Ovary (tissue), 9 donors: Measurements from ENCODE around the gene MYO1B. TPM values are rescaled to one million over a fixed set of nuclear protein-coding genes. Genes with fewer than 3 reads are reported as not detected.

ENCODE experiments used
- DNase-seq, 5 donors: peaks; one replicate each; pipeline ENCODE4 v3.0.0-alpha.2; 2019 to 2020
- H3K27ac ChIP-seq, 2 donors: fragments of 200-600 bp; one replicate each; pipeline versions ENCODE4 v1.5.1 to v1.8.0; 2019 to 2022
- H3K27me3 ChIP-seq: fragments of 200-600 bp; one replicate; pipeline ENCODE4 v1.8.0; 2022
- H3K36me3 ChIP-seq: fragments of 200-600 bp; sonication (generic); one replicate; pipeline ENCODE4 v1.5.1; 2019
- H3K4me1 ChIP-seq: one replicate; pipeline ENCODE4 v1.8.1; 2013; ENCODE audit warnings: mild to moderate bottlenecking, moderate library complexity; ENCODE audit not compliant: insufficient read depth
- H3K4me3 ChIP-seq: fragments of 200-600 bp; sonication (generic); one replicate; pipeline ENCODE4 v1.5.1; 2017
- H3K9me3 ChIP-seq, 2 donors: fragments of 200-600 bp in 1 of 2; sonication (generic) in 1 of 2; one replicate each; pipeline versions ENCODE4 v1.5.1 to v1.8.1; 2013 to 2019; ENCODE audit warnings: mild to moderate bottlenecking in 1 of 2, moderate library complexity in 1 of 2
- EP300 ChIP-seq: sonication (generic); formaldehyde crosslinking; IDR thresholded peaks from one replicate; pipeline ENCODE4 v1.6.1; 2017; ENCODE audit warnings: antibody characterized with exemption
- POLR2A ChIP-seq: fragments of 450-650 bp; IDR thresholded peaks from one replicate; pipeline ENCODE4 v1.6.1; 2017; ENCODE audit warnings: antibody characterized with exemption, mild to moderate bottlenecking, moderate library complexity
- WGBS, 3 donors: extraction: QIAGEN DNeasy Blood & Tissue Kit in 1 of 3; methylation state at CpG; one replicate each; pipeline versions ENCODE4 v1.1.5 to v1.1.7; 2013 to 2017; 5-methylcytosine and 5-hydroxymethylcytosine counted together
- intact Hi-C, 4 donors: fragments of 100-400 bp; cut with DNase I; formaldehyde crosslinking; loops; one replicate each; pipeline versions ENCODE4 v1.11.0 to v1.15.1; 2022 to 2023
- polyA plus RNA-seq, 2 donors: library from polyadenylated mRNA; stranded (reverse); fragments of 200-250 nt in 1 of 2; fragments of 350-450 nt in 1 of 2; fragmentation: Illumina TruSeq in 1 of 2; extraction: RNeasy Lipid Tissue Mini Kit (QIAGEN cat#74804) in 1 of 2; gene quantifications; one replicate each; pipeline ENCODE4 v1.2.3, GENCODE V29; 2013 to 2014
- total RNA-seq, 7 donors: library from RNA; depleted of rRNA in 2 of 7; stranded (reverse); fragments of >200 nt in 2 of 7; fragmentation: NEBNext Ultra II Directional in 3 of 7; extraction: Animal tissue kit (Norgen Biotek cat#: 25700) in 3 of 7; gene quantifications; one replicate each; pipeline versions ENCODE4 v1.1.0 to v1.2.4, GENCODE V29; 2016 to 2023
- TF ChIP-seq, protein P1 (sequence below), 3 donors: fragments of 450-650 bp in 2 of 3; fragments of 200-600 bp in 1 of 3; IDR thresholded peaks; one replicate each; pipeline versions ENCODE4 v1.5.1 to v1.8.0; 2016 to 2022; ENCODE audit warnings: antibody characterized with exemption in 3 of 3, mild to moderate bottlenecking in 1 of 3
- donor health status: DM: no; HTN: no; CAD: no; lungs with moderate emphysema.
- donor health status: DM: no; HTN: no; CAD: no.
- donor health status: Bipolar disorder and iron deficiency.
- donor health status: DM: yes; HTN: yes; CAD: no.
- donor health status: DM: no; HTN: no; CAD: no.
- donor health status: DM: yes; HTN: yes; CAD: no.

MYO1B gene
- total and polyA plus RNA-seq, 9 donors: 15.8 to 34.7 (median 27.3) TPM

DNA sequence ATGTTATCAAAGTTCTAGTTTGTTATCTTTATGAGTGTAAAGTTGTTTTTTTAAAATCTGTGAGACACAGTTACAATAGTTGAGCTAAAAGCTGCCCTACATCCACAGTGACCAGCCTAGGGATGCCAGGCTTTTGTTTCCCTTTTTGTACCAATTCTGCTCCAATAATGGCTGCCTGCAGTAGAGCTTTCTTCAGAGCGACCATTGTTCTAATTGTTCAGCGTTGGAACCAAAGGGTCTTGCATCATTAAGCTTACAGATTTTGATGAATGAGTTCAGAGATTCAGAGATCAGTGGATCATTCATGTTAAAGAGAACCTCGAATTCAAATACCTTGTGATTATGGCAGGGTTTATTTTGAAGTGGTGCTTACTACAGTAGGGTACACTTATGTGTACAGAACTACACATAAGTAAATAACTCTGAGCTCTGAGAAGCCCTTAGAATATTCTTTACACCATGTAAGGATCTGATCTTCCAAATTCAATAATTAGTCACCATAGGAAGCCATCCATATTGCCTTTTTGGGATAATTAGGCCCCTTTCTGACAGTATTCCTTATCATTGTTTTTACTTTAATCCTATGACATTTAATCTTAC is 157.9 kb downstream of the MYO1B start:
- intact Hi-C loops: no loop called here
- WGBS, 3 donors: 93 to 96% (median 94%) methylated on average over 3 of the region's 3 CpGs
- TF ChIP-seq, protein P1, sequence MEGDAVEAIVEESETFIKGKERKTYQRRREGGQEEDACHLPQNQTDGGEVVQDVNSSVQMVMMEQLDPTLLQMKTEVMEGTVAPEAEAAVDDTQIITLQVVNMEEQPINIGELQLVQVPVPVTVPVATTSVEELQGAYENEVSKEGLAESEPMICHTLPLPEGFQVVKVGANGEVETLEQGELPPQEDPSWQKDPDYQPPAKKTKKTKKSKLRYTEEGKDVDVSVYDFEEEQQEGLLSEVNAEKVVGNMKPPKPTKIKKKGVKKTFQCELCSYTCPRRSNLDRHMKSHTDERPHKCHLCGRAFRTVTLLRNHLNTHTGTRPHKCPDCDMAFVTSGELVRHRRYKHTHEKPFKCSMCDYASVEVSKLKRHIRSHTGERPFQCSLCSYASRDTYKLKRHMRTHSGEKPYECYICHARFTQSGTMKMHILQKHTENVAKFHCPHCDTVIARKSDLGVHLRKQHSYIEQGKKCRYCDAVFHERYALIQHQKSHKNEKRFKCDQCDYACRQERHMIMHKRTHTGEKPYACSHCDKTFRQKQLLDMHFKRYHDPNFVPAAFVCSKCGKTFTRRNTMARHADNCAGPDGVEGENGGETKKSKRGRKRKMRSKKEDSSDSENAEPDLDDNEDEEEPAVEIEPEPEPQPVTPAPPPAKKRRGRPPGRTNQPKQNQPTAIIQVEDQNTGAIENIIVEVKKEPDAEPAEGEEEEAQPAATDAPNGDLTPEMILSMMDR (IDR thresholded peaks at IDR 0.05): no peak
- TF ChIP-seq EP300 (no peak), POLR2A (no peak)

DNA sequence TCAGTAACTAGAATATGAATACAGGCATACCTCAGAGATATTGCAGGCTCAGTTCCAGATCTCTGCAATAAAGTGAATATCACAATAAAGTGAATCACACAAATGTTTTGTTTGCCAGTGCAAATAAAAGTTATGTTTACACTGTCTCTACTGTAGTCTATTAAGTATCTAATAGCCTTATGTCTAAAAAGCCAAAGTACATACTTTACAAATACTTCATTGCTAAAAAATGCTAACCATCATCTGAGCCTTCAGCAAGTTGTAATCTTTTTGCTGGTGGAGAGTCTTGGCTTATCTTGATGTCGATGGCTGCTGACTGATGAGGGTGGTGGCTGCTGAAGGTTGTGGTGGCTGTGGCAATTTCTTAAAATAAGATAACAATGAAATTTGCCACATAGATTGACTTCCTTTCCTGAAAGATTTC is 159.4 kb downstream of the MYO1B start:
- DNase-seq: no peak
- Histone ChIP-seq H3K4me3 (no peak overlapping the region), H3K27ac (no peak overlapping the region), H3K9me3 (no peaks in the 10 kb centered on the region), H3K36me3 (no peaks in the 10 kb centered on the region), H3K4me1 (no peaks in the 10 kb centered on the region), H3K27me3 (no peaks in the 10 kb centered on the region)
- WGBS, 3 donors: 25 to 36% (median 26%) methylated on average over 1 of the region's 1 CpG
- intact Hi-C loops: no loop called here
- TF ChIP-seq EP300 (no peak), POLR2A (no peak)
- TF ChIP-seq, protein P1 (IDR thresholded peaks at IDR 0.05): no peak

More for the DNA sequence above, 157.9 kb downstream of the MYO1B start:
- Histone ChIP-seq H3K4me3 (no peak overlapping the region), H3K27ac (no peak overlapping the region), H3K27me3 (no peaks in the 10 kb centered on the region), H3K9me3 (no peaks in the 10 kb centered on the region), H3K36me3 (no peaks in the 10 kb centered on the region), H3K4me1 (no peaks in the 10 kb centered on the region)
- DNase-seq: no peak

DNA sequence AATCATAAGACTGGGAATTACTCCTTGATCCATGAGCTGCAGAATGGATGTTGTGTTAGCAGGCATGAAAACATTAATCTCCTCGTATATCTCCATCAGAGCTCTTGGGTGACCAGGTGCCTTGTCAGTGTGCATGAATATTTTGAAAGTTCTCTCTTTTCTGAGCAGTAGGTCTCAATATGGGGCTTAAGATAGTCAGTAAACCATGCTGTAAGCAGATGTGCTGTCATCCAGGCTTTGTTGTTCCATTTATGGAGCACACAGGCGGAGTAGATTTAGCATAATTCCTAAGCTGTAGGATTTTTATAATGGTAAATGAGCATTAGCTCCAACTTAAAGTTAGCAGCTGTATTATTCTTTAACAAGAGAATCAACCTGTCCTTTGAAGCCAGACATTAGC is 160.3 kb downstream of the MYO1B start:
- DNase-seq: no peak
- WGBS, 3 donors: 93 to 99% (median 95%) methylated on average over 2 of the region's 2 CpGs
- no peak overlapping the region for H3K4me3 ChIP-seq
- no peaks in the 10 kb centered on the region for H3K36me3 ChIP-seq
- no peaks in the 10 kb centered on the region for H3K27me3 ChIP-seq
- H3K27ac ChIP-seq: no peak overlapping the region
- H3K4me1 ChIP-seq: no peaks in the 10 kb centered on the region
- TF ChIP-seq, protein P1 (IDR thresholded peaks at IDR 0.05): no peak
- no peak for TF ChIP-seq EP300
- no peak for TF ChIP-seq POLR2A
- H3K9me3 ChIP-seq: no peaks in the 10 kb centered on the region
- intact Hi-C loops: no loop called here

DNA sequence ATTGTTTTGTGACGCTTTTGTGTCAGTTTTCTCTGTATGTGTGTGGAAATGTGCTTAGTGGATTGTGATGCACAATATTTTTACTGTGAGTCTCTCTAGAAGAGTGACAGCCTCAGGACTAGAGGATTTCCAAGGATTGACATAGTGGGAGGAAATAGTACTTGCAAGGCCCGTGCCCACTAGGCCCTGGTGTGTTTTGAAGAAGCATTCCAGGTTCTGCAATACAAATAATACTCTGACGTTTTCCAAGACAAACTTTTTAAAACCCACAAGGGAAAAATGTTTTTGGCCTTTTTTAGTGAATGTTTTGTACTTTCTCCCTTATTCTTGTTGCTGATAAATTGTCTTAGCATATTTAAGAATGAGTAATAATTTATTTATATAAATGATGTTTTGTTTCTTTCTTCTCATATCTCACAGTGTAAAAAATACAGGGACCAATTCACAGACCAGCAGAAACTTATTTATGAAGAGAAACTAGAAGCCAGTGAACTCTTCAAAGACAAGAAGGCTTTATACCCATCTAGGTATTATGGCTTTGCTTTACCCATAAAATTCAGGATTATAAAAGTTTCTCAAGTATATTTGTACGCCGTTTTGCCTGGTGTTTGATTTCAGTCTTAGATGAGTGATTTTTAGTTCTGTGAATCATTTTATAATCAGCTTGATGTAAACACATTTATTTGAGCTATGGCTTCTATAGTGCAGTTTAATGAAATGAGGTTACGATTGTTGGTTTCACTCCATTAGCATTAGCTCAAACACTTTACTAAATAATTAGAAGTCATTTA is 165.6 kb downstream of the MYO1B start:
- 45 to 58% (median 49%) methylated on average over 6 of the region's 6 CpGs for WGBS, 3 donors
- DNase-seq: no peak
- intact Hi-C loops: no loop called here
- no peak overlapping the region for H3K27ac ChIP-seq
- no peak overlapping the region for H3K4me3 ChIP-seq
- H3K4me1 ChIP-seq: no peaks in the 10 kb centered on the region
- H3K36me3 ChIP-seq: no peaks in the 10 kb centered on the region
- no peaks in the 10 kb centered on the region for H3K27me3 ChIP-seq
- TF ChIP-seq, protein P1 (IDR thresholded peaks at IDR 0.05): no peak
- TF ChIP-seq POLR2A (no peak), EP300 (no peak)
- no peaks in the 10 kb centered on the region for H3K9me3 ChIP-seq
